GM21447 (cell line): Measurements from ENCODE around the gene DNAJC16.
A peak's percentile ranks its signal among the peaks of the same experiment; 100 is the strongest.
"Not testable (repeated sequence)": the region's sequence is repeated elsewhere in the genome, so short reads cannot be mapped to it uniquely, and the experiment has no call there.

ENCODE experiments used
- ATAC-seq: cut with Tn5 transposase; IDR thresholded peaks from one replicate; pipeline ENCODE4 v1.9.1; 2021; ENCODE audit not compliant: unreplicated experiment

The DNAJC16 gene

GRCh38 chr1:15526490-15527339 lies at the start of gene DNAJC16:
DNAJC16 (plus strand) TSS chr1:15526848; CDS start chr1:15529106, 2,258 bp downstream.
- ATAC-seq = peak; percentile 43

GRCh38 chr1:15476927-15477326 lies 49.7 kb upstream of the DNAJC16 start:
- ATAC-seq = no peak

GRCh38 chr1:15477646-15478212 lies 48.9 kb upstream of the DNAJC16 start:
- no peak for ATAC-seq

- no peak for ATAC-seq
These were observed 46.8 kb upstream of the DNAJC16 start for GRCh38 chr1:15479654-15480347.

- ATAC-seq = not testable (repeated sequence)
These were observed 44.2 kb upstream of the DNAJC16 start for GRCh38 chr1:15482455-15482854.

GRCh38 chr1:15482983-15483543 lies 43.6 kb upstream of the DNAJC16 start:
- ATAC-seq = not testable (repeated sequence)

- no peak for ATAC-seq
These were observed 42.7 kb upstream of the DNAJC16 start for GRCh38 chr1:15483971-15484370.

- ATAC-seq = not testable (repeated sequence)
These were observed 42.2 kb upstream of the DNAJC16 start for GRCh38 chr1:15484443-15484842.

- ATAC-seq = no peak
These were observed 41.0 kb upstream of the DNAJC16 start for GRCh38 chr1:15485636-15486035.

- not testable (repeated sequence) for ATAC-seq
These were observed 39.6 kb upstream of the DNAJC16 start for GRCh38 chr1:15486844-15487610.

GRCh38 chr1:15488371-15488770 lies 38.3 kb upstream of the DNAJC16 start:
- ATAC-seq = no peak

- ATAC-seq = no peak
These were observed 37.5 kb upstream of the DNAJC16 start for GRCh38 chr1:15489052-15489736.

GRCh38 chr1:15491010-15491409 lies 35.6 kb upstream of the DNAJC16 start:
- not testable (repeated sequence) for ATAC-seq

- ATAC-seq = no peak
These were observed 34.1 kb upstream of the DNAJC16 start for GRCh38 chr1:15492596-15492995.

- no peak for ATAC-seq
These were observed 32.7 kb upstream of the DNAJC16 start for GRCh38 chr1:15493869-15494390.

- ATAC-seq = no peak
These were observed 26.2 kb upstream of the DNAJC16 start for GRCh38 chr1:15500184-15501178.

GRCh38 chr1:15501208-15502032 lies 25.2 kb upstream of the DNAJC16 start:
- ATAC-seq = no peak

GRCh38 chr1:15504436-15504835 lies 22.2 kb upstream of the DNAJC16 start:
- no peak for ATAC-seq
